ENCODE results near the gene LTBP3. TPM values are rescaled to one million over a fixed set of nuclear protein-coding genes. Genes with fewer than 3 reads are reported as not detected.
"Not testable (repeated sequence)": the region's sequence is repeated elsewhere in the genome, so short reads cannot be mapped to it uniquely, and the experiment has no call there.

LTBP3 gene
- total RNA-seq, 1 donor from 2014 or later = 91.9 TPM

DNA sequence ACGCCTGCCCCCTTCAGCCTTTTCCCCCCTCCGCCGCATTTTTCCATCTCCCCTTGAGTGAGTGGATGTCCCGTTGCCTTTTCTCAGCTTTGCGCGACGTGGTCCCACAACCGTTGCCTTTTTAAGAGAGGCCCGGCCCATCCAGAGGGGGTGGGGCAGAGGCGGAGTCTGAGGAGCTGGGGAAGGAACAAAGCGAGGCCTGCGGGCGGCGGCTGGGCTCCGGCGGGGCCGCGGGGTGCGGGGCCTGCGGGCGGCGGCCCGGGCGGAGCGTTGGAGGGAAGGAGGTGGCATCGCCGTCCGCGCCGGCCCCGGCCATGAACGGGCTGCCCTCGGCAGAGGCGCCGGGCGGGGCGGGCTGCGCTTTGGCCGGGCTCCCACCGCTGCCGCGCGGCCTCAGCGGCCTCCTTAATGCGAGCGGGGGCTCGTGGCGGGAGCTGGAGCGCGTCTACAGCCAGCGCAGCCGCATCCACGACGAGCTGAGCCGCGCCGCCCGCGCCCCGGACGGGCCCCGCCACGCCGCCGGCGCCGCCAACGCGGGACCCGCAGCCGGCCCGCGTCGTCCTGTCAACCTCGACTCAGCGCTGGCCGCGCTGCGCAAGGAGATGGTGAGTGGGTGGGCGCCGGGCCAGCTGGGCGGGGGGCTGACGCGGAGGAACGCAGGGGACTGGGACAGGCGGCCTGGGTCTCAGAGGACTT, 14.3 kb upstream of the LTBP3 start, which contains the start of gene FAM89B:
Gene FAM89B (plus strand): TSS at position 183 of the 696 bp plus-strand sequence. CDS start 132 bp downstream, at position 315.
- peak; percentile 96 for DNase-seq (ENCODE audit: low spot score)

DNA sequence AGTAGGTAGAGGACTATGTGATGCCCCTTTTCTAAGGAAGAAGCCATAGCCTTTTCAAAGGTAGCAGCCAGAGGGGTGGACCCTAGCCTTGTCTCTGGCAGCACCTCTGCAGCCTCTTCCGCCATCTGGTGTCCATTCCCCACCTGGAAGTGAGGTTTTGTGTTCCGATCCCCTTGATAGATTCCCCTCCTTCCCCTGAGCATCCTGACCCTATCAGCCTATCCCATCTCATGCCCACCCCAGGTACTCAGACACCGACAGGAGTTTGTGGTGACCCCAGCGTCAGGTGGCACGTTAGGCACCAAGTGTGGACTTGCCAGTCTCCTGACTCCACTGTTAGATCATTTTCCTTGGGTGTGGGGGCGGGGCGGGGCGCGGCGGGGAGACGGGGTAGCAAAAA, 13.8 kb upstream of the LTBP3 start:
- DNase-seq (ENCODE audit: low spot score) = no peak

DNA sequence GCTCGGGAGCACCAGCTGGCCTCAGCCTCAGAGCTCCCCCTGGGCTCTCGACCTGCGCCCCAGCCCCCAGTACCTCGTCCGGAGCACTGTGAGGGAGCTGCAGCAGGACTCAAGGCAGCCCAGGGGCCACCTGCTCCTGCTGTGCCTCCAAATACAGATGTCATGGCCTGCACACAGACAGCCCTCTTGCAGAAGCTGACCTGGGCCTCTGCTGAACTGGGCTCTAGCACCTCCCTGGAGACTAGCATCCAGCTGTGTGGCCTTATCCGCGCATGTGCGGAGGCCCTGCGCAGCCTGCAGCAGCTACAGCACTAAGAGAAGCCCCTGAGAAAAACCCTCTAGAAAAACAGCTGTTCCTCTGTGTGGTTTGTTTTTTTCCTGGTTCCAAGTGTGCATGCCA, 13.3 kb upstream of the LTBP3 start:
- DNase-seq (ENCODE audit: low spot score) = no peak

DNA sequence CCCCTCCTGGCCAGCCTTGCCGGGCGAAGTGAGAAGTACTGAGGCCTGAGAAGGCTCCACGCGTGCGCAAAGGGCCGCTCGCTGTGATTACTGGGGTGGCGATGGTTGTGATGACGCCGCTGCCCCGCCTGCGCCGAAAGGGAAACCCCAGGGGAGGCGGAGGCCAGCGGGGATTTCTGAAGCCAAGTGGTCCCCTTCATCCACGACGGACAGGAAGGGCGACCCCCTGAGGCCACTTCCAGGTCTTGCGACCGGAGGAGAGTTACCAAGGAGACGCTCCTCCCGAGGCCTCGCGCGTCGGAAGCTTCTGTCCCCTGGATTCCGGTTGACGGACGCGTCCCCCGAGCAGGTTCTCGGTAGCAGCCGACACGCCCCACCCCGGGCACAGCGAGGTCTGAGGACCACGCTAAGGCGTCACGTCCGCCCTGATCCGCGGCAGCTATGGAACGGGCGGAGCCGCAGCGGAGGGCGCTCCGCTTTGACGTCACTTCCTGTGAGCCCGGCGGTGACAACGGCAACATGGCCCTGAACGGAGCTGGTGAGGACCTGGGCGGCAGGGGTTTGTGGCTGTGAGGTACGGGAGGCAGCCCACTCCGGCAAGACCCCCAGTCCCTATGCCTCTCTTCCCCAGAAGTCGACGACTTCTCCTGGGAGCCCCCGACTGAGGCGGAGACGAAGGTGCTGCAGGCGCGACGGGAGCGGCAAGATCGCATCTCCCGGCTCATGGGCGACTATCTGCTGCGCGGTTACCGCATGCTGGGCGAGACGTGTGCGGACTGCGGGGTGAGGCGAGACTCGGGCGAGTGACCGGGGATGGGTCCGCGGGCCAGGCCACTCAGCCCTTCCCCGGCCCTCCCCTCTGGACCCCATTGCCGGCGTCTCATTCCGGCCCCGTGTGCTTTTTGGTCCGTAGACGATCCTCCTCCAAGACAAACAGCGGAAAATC, 12.1 kb upstream of the LTBP3 start, which contains the start of gene ZNRD2:
Gene ZNRD2 (plus strand): TSS at position 505 of the 946 bp plus-strand sequence. CDS start 15 bp downstream, at position 520.
- DNase-seq (ENCODE audit: low spot score) = peak; percentile 98

DNA sequence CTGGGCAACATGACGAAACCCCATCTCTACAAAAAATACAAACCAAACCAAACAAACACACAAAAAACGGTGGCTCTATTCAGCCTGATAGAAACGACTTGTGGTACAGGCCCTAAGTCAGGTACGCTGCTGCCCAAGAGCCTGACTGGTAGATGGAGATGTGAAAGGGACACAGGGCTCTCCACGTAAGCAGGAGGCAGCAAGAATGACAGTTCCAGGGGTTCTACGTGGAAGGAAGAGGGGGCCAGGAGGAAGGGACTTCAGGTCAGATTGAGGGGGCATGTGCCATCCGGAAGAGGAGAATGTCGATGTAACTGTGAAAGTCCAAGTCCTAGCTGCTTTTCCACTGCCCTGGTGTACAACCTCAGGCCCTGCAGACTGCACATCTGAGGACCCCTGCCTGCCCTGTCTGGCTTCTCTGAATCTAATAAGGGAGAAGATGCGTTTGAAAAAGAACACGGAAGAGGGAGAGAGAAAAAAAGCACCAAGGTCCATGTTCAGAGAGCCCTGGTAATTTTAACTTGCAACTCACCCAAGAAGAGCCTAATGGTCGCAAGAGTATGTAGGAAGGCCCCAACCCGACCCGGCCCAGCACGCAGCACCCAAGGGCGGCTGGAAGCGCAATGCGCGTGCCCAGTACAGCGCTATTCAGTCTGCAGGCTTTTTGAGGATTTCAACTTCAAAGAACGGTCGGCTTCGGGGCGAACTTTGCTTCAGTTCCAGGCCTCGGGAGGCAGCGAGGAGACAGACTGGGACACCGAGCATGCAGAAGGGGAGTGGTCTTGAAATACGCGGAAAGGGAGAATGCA, 11.2 kb upstream of the LTBP3 start:
- DNase-seq (ENCODE audit: low spot score) = no peak

DNA sequence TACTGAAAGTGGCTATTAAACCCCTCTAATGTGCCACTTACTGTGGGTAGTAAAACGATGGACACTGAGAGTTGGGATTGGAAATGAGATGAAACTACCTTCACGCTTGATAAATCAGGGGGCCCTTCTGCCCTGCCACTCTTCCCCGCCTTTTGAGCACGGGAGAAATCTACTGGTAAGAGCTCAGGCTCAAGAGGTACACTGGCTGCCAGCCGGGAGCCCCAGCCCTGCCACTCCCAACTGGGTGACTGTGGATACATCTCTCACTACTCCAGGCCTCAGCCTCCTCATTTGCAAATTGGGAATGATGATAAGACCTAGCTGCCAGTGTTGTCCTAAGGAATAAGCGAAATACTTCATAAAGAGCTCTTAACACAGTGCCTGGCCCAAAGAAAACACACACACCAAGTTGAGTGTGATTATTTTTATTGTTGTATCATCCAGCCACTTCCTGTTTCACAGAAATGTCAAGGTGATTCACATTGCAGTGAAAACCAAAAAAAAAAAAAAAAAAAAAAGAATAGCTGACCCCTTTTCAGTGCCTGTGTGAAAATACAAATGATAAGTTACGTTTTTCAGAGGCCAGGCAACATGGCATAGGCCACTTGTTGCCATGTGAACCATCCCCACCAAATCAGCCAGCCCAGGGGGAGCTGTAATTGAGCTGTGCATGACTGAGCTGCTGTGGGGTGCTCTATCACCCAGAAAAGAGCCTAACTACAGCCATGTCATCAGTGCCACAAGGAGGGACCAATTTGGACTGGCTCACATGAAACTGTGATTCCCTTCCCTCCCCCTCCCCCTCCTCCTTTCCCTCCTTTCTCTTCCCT, 7.7 kb upstream of the LTBP3 start:
- no peak for DNase-seq (ENCODE audit: low spot score)

DNA sequence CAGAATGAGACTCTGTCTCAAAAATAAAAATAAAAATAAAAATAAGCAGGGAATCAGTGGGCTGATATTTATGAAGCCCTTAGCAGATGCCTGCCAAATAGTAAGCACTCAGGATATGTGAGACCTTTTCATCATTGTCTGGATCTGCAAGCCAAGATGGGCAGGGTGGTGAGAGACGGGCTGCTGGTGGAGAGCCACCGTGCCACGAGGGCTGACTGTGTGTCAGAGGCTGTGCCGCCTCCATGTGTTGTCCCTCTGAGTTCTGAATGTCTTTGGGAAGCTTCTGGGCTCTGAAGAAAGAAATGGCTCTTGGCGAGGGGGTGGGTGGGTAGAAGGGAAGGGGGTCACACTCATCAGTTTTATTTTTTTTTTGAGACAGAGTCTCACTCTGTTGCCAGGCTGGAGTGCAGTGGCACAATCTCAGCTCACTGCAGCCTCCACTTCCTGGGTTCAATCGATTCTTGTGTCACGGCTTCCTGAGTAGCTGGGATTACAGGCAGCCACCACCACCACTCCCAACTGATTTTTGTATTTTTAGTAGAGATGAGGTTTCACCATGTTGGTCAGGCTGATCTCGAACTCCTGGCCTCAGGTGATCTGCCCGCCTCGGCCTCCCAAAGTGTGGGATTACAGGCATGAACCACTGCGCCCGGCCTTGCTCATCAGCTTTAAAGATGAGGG, 6.9 kb upstream of the LTBP3 start:
- DNase-seq (ENCODE audit: low spot score) = not testable (repeated sequence)

DNA sequence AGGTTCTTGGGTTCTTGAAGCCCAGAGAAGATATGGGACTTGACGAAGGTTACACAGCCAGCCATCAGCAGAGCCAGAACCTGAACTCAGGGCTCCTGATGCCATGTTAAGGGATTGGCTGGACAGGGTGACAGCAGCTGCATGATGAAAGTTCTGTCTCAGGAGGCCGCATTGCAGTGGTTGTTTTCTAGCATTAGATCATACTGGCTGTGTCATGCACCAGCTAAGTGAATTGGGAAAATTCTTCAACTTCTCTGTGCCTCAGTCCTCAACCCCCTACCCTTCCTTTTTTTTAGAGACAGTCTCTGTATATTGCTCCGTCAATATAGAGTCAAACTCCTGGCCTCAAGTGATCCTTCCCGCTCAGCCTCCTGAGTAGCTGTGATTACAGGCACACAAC, 5.4 kb upstream of the LTBP3 start:
- DNase-seq (ENCODE audit: low spot score) = no peak

DNA sequence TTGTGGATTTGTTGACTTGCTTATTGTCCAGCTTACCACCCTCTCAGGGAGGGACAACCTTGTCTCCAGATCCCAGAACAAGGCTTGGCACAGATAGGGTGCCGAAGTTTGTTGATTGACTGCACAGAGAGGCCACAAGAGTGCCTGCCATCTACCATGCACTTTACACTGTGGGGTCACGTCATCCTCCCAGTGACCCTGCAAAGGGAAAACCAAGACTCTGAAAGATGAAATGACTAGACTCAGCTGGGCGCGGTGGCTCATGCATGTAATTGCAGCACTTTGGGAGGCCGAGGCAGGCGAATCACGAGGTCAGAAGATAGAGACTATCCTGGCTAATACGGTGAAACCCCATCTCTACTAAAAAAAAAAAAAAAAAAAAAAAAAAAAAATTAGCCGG, 4.6 kb upstream of the LTBP3 start:
- no peak for DNase-seq (ENCODE audit: low spot score)

DNA sequence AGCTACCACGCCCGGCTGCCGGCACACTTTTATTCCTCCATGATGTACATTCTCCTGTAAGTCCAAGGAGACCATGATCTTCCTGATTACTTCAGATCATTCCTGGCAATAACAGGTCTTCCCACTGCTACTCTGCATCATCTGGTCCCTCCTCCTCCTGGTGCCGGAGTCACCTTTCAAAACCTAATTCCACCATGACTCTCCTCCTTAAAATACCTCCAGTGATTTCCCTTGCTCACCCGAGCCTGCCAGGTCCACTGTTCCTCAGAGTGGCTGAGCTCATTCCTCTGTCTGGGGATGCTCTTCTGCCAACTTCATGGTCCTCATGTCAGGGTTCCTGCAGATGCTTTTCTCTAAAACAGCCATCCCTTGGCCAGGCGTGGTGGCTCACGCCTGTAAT, 3.9 kb upstream of the LTBP3 start:
- no peak for DNase-seq (ENCODE audit: low spot score)

DNA sequence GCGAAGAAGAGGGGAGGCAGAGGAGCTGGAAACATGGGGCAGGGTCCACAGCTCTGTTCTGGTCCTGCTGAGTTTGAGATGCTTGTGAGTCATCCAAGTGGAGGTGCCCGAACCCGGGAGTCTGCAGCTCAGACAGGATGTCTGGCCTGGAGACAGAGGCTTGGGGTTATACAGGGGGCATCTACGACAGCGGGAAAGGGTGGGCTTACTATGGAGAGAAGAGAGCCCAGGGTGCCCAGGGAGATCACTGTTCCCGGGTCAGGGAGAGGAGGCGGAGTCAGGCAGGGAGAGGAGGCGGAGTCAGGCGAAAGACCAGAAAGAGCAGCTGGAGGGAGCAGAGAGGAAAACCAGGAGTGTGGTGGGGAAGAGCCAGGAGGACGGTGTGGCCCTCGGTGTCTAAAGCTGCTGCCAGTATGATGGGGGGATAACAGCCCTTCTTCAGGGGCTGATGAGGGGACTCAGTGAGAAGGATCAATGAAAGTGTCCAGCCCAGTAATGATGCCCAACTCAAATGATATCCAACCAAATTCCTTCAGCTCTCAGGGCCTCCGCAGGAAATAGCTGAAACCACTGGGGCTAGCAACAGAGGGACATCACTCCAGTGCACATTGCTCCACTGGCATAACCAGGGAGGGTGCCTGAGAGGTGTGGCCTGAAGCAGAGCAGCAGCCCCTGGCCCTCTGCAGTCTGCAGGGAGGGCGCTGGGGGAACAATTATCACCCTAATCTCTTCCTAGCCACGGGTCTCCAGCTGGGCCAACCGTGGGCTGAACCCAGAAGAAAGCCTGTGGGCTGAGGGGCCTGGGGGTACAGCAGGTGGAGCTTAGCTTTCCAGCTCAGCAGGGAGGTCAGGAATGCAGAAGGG, 2.6 kb upstream of the LTBP3 start:
- DNase-seq (ENCODE audit: low spot score) = no peak

DNA sequence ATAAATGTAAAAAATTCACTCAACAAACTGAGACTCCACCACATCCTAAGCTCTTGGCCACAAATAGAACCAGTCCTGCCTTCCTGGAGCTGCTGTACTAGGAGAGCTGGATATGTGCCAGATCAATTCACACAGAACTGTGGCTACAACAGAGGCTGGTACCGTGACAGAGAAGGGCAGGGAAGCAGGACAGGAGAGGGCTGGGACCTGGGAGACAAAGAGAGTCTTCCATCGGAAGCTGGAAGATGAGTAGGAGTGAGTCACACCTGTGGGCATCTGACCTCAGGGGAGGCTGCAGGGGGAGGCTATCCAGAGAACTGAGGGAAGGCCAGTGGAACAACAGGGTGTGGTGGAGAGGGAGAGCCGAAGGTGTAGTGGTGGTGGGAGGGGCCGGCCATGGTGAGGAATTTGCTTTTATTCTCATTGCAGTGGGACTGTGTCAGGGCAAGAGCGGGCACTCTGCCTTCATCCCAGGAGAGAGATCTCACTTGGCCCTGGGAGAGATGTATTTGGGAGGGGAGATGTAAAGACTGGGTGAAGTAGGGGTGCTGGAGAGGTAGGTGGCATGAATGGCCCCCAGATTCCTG, 1.9 kb upstream of the LTBP3 start:
- DNase-seq (ENCODE audit: low spot score) = no peak

DNA sequence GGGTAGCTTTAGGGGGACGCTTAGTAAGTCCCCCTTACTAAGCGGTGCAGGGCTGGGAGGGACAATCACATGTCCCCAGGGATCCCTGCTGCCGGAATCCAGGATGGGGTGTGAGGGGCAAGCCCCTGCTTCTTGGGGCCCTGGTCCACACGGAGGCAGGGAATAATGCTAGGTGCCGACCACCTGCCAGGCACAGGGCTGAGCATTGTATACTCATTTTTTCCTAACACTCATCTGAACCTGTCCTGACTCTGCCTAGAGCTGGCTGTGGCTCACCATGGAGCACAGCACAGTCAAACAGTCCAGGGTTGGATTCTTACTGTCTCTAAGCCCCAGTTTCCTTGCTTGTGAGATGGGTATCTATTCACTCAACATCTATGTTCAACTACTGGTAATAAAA, 1.4 kb upstream of the LTBP3 start:
- no peak for DNase-seq (ENCODE audit: low spot score)

DNA sequence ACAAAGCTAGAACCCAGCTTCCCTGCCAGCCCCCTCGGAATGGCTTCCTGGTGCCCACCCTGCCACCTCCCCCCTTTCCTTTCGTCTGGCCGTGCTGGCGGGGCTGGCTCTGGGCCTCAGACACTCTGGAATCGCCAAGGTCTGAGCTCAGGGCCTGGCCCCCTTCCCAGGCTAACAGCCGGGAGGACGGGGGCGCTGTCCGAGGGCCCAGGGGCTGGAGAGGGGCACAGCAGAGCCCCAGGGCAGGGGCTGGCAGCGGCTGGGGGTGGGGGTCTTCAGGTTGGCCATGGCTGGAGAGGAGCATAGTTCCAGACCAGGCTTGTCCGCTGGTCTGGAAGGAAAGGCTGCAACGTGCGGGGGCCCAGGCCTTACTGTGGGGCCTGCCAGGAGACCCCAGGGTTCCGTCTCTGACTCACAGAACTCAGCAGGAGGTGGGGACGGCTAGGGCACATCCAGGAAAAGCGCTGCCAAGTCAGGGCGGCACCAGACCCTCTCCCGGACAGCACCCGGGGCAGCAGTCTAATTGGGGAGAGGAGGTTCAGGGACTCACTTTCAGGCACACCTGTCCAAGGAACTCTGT, 861 bp upstream of the LTBP3 start:
- no peak for DNase-seq (ENCODE audit: low spot score)

DNA sequence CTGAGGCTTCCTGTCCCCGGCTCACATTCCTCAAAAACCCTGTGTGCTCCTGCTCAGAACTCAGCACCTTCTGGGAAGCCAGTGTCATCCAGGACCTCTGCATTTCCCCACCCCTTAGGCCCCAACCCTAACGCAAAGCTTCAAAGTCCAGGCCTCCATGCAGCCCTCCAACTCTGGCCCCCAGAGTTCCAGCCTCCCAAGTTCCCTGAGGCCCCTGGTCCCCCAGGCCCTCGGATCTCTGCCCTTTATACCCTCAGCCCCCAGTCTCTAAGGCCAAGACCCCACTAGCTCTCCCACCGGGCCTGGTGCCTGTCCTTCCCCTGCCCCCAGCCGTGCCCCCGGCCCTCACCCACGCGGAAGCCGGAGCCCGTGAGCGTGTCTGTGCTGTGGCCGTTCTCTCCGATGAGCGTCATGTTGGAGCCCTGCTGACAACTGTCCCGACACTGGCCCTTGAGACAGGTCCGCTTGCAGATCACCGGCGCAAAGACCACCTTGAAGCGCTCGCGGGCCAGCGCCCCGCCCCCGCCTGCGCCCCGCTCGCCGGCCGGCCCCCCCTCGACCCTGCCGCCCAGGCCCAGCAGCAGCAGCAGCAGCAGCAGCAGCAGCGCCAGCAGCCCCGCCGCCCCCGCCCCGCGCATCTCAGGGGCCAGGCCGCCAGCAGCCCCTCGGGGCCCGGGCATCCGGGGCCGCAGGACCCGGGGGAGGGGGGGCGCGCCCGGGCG, 718 bp downstream of the LTBP3 start:
- no peak for DNase-seq (ENCODE audit: low spot score)

DNA sequence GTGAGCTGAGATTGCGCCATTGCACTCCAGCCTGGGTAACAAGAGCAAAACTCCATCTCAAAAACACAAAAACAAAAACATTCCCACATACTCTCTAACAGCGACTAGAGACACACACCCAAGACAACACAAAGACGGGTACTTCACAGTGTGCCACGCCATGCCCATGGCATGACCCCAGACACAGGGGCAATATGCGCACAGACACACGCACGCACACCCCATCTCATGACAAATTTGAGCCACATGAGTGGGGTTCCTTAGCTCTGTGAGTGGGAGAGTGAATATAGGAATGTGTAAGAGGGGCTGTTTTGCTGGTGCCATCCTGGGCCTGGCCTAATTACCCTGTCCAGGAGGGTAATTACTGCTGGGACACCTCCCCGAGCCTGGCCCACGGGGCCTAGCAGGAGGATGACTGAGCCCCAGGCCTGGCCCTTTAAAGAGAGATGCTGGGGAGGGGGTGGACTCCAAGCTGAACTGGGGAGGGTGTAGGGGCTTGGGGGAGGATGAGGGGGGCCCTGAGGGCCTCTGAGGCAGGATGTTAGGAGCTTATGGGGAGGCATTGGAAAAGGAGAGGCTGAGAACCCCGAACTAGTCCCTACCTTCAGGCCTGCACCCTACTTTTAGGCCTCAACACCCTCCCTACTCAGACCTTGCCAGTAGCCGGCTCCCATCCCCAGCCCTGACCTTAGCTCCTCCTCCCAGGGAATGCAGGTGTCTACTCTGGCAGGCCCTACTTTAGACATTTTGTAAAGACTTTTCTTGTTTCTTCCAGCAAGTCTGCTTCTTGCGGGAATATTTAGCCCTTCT, 1.5 kb downstream of the LTBP3 start:
- no peak for DNase-seq (ENCODE audit: low spot score)

Measured in mesenteric fat pad (tissue), 1 donor.